22Rv1 (cell line): ENCODE data around the gene B3GNT2.

Source experiments
- H3K27ac ChIP-seq: fragments of 450-650 bp; 2 replicates; pipeline ENCODE4 v1.5.1; 2017
- ZFX ChIP-seq: fragments of 450-650 bp; IDR thresholded peaks from 2 replicates; pipeline ENCODE4 v1.6.1; 2017; ENCODE audit warnings: antibody characterized with exemption, borderline replicate concordance
- TF ChIP-seq, protein P1 (sequence below): fragments of 450-650 bp; IDR thresholded peaks from 2 replicates; pipeline ENCODE4 v1.5.1; 2017; ENCODE audit warnings: mild to moderate bottlenecking

Gene B3GNT2

DNA sequence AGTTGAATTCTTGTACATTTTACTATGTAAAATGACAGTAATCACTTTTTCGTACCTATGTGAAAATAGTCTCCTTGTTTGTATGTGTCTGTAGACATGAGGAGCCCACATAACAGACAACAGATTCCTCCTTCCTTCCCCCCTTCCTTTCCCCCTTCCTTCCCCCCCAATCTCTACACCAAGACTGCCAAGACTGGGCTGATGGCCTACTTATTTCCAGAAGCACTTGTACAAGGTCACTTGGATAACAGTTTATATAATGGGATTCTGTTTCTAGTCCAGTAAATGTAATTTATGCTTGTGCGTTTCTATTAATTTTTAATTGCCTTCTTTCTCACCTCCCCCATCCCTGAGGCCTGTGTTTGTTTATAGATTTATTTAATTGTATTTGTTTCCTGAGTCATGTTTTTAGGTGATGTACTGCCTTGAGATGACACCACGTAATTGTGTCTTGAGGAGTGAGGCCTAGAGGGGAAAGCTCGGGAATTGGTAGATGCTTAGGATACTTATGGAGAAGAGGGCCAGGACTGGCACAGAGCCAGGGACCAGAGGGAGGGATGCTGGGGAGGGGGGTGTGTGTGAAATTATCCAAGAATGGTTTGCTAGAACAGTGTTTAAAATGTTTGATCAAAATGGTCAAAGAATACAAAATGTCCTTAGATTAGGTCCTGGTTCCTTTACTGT is 12.3 kb downstream of the B3GNT2 start:
- TF ChIP-seq, protein P1, sequence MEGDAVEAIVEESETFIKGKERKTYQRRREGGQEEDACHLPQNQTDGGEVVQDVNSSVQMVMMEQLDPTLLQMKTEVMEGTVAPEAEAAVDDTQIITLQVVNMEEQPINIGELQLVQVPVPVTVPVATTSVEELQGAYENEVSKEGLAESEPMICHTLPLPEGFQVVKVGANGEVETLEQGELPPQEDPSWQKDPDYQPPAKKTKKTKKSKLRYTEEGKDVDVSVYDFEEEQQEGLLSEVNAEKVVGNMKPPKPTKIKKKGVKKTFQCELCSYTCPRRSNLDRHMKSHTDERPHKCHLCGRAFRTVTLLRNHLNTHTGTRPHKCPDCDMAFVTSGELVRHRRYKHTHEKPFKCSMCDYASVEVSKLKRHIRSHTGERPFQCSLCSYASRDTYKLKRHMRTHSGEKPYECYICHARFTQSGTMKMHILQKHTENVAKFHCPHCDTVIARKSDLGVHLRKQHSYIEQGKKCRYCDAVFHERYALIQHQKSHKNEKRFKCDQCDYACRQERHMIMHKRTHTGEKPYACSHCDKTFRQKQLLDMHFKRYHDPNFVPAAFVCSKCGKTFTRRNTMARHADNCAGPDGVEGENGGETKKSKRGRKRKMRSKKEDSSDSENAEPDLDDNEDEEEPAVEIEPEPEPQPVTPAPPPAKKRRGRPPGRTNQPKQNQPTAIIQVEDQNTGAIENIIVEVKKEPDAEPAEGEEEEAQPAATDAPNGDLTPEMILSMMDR: no peak
- TF ChIP-seq ZFX: no peak
- H3K27ac ChIP-seq: no peak overlapping the region

DNA sequence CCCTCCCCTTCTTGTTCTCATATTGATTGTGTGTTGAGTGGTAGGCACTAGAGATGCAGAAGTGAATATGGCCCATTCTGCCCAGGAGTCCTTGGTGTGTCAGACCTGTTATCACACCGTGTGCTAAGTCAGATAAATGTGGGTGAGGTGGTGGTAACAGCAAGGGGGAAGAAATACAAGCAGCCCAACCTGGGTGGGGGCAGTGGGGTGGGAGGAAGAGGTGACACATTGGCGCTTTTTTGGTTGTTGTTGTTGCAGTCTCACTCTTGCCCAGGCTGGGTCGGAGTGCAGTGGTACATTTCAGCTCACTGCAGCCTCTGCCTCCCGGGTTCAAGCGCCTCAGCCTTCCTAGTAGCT is 12.8 kb downstream of the B3GNT2 start:
- TF ChIP-seq ZFX: no peak
- TF ChIP-seq, protein P1: no peak
- H3K27ac ChIP-seq: no peak overlapping the region

DNA sequence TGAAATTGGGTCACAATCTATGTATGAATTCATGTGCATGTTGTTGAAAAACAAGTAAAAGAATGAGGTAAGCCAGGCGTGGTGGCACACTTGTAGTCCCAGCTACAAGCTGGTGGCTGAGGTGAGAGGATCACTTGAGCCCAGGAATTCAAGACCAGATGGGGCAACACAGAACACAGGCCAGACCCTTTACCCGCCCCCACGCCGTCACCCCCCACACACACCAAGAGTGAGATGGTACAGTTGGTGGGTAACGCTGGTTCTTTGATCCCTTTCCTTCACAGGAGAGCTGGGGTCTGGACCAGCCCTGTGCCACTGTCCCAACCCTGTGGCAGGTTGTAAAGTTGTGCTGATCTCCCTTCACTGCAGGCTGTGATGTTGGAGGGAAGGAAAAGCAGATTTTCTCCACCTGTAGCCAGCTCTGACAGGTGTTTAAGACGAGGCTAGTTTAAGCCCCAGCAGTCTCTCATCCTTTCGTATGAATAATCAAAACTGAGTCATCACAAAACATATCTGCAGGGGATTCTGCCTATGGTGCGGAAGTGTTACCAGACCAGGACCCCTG is 13.6 kb downstream of the B3GNT2 start:
- no peak overlapping the region for H3K27ac ChIP-seq
- TF ChIP-seq ZFX: no peak
- TF ChIP-seq, protein P1: no peak

DNA sequence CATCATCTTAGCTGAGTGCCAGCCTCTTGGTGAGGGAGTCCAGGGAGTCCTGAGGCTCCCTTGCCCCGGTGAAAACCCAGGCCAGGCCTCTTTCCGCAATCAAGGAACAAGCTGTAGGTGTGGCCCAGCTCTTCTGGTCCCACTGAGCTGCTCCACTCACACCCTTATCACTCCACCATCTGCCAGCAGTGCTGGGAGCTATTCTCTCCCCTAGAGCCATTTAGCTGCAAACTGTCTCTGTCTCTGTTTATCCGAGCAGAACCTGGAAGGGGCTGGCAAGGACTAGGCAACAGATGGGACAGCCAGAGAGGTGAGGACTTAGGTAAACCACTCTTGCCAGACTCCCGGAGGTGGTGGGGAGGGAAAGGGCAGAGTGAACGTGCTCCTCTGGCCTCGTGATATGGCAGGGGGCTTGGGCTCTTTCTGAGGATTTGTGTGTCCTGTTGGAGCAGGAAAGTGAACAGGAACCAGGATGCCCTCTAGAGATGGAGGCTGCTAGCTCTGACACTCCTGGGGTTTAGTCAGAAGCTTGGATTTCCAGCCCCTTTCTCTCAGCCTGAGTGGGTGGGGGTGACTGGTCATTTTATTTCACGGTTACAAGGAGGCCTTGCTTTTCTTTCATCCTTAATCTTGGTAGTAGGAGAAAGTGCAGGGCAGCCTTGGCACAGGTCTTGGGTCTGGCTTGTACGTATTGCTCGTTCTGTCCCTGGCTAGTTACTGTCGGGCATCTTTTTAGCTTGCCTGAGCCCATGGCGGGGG is 19.6 kb downstream of the B3GNT2 start:
- TF ChIP-seq, protein P1: no peak
- TF ChIP-seq ZFX: no peak
- H3K27ac ChIP-seq: no peak overlapping the region

DNA sequence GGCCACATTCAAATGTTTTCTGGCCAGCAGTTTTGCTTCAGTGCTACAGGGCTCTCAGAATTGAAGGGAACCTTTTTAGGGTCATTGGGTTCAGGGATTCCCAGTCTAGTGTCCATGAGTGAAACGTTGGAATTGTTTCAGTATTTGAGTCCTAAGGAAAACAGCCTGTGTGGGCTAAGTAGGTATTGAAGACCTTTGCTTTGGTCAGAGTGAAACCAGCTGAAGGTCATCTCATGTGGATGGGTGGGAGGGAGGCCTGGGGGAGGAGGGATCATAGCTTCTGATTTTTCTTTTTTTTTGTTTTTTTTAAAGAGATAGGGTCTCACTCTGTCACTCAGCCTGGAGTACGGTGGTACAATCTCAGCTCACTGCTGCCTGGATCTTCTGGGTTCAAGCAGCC is 20.2 kb downstream of the B3GNT2 start:
- TF ChIP-seq, protein P1: no peak
- TF ChIP-seq ZFX: no peak
- no peak overlapping the region for H3K27ac ChIP-seq

DNA sequence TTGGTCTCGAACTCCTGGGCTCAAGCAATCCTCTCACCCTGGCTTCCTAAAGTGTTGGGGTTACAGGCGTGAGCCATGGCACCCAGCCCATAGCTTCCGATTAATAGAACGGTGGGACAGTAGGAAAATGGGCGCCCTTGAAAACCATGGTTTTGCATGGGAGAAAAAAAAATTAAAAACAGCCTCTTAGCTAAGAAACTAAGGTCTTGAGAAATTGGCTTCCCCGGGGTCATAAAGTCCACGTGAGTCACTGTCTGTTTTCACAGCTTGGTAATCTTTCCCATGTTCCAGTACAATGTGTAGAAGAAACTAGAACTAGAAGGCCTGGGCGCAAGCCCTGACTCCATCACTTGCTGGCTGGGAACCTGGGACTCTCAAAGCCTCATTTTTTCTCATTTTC is 20.7 kb downstream of the B3GNT2 start:
- TF ChIP-seq ZFX: no peak

DNA sequence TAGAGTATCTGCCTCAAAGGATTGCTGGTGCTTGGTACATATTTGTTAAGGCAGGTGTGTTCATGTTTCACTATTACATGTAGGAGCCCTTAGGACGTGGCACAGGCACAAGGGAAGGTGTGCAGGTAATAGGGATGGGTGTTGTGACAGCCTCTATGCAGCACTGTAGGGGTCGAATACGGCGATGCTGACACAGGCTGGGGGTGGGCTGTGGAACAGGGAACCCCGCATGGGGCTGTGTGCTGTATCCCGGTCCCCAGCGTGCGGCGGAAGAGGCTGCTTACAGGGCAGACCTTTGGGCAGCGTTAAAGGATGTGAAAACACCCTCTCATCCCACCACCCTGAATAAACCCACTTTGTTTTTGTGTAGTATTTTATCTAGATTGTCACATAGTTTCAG is 21.5 kb downstream of the B3GNT2 start:
- TF ChIP-seq ZFX: no peak
- no peak overlapping the region for H3K27ac ChIP-seq

More for the DNA sequence above, 20.7 kb downstream of the B3GNT2 start:
- H3K27ac ChIP-seq: no peak overlapping the region

DNA sequence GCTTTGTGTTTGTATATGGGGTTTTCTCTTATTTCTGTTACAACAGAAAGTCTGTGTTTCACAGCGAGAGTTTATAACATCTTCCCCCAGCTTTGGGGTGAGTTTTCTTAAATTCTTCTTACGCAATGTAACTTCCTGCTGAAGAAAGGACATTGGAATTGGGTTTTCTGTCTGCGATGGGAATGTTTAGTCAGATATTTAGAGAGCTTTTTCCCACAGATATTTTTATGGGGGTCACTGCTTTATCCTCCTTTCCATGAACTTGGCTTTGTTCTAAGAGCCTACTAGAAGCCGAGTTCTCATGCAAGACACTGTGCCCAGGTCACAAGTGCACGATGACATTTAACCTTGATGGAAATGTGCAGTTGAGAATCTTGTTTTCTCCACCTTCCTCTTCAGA is 22.1 kb downstream of the B3GNT2 start:
- no peak for TF ChIP-seq ZFX
- TF ChIP-seq, protein P1: no peak
- no peak overlapping the region for H3K27ac ChIP-seq
